Measurements from ENCODE around the gene PIK3R3. TPM values are rescaled to one million over a fixed set of nuclear protein-coding genes. Genes with fewer than 3 reads are reported as not detected.

Gene PIK3R3
- total RNA-seq, 1 experiment from 2014 or later: 36.3 TPM

GRCh38 chr1:46072975-46073374, 59.5 kb downstream of the PIK3R3 start:
- intact Hi-C loops (cut with micrococcal nuclease; ENCODE audit: unreplicated experiment): no loop called here
- POLR2A ChIA-PET: no interaction called here
- Histone ChIP-seq H3K4me3 (ENCODE audit: low read depth in 2 of 2, low read length in 2 of 2) (no peak overlapping the region), H3K27ac (ENCODE audit: low read length) (no peak overlapping the region), H3K27me3 (ENCODE audit: control insufficient read depth, insufficient read depth, low read length) (no peaks in the 10 kb centered on the region), H3K4me1 (ENCODE audit: control insufficient read depth, insufficient read depth, low read length) (no peaks in the 10 kb centered on the region), H3K9me3 (ENCODE audit: control insufficient read depth, insufficient read depth, low read depth, low read length) (no peaks in the 10 kb centered on the region), H3K36me3 (ENCODE audit: control insufficient read depth, insufficient read depth, low read length) (peaks cover 7% of the 10 kb centered on the region; the same call in 1 of the 2 replicates)
- no TSS peak for BruUV-seq (replicated peaks)
- DNase-seq (ENCODE audit: low read depth, low spot score) (no peak), ATAC-seq (no peak)
- in situ Hi-C loops (cut with HindIII; ENCODE audit: low pct_unique_long_range_greater_than_20kb, low sequenced_read_pairs): no loop called here
- TF ChIP-seq TCF7L2 (IDR thresholded peaks at IDR 0.05; ENCODE audit: low read depth, low read length) (no peak), POLR2AphosphoS5 (IDR thresholded peaks at IDR 0.05; ENCODE audit: low read depth, low read length) (no peak), SIN3A (IDR thresholded peaks at IDR 0.05; ENCODE audit: borderline replicate concordance, insufficient read depth, low read depth, low read length) (no peak)
- CTCF ChIA-PET: interaction anchor here (0.7 kb wide), 1 partner anchor 37 kb away, joined by 5 read pairs; no protein-coding TSS in a partner anchor

- no peak for ATAC-seq
- Histone ChIP-seq H3K4me1 (ENCODE audit: control insufficient read depth, insufficient read depth, low read length) (no peaks in the 10 kb centered on the region), H3K27me3 (ENCODE audit: control insufficient read depth, insufficient read depth, low read length) (no peaks in the 10 kb centered on the region), H3K9me3 (ENCODE audit: control insufficient read depth, insufficient read depth, low read depth, low read length) (no peaks in the 10 kb centered on the region), H3K4me3 (ENCODE audit: low read depth in 2 of 2, low read length in 2 of 2) (no peak overlapping the region), H3K27ac (ENCODE audit: low read length) (no peak overlapping the region), H3K36me3 (ENCODE audit: control insufficient read depth, insufficient read depth, low read length) (no peaks in the 10 kb centered on the region)
- no TSS peak for BruUV-seq (replicated peaks)
- ChIA-PET POLR2A (no interaction called here), CTCF (no interaction called here)
- in situ Hi-C loops (cut with HindIII; ENCODE audit: low pct_unique_long_range_greater_than_20kb, low sequenced_read_pairs): no loop called here
- no peak for DNase-seq (ENCODE audit: low read depth, low spot score)
- no peak for TF ChIP-seq REST (IDR thresholded peaks at IDR 0.05; ENCODE audit: insufficient read depth in 1 of 2, low read depth in 2 of 2, low read length in 1 of 2)
- TF ChIP-seq CTCF (IDR thresholded peaks at IDR 0.05): no peak
- TF ChIP-seq SIN3A (IDR thresholded peaks at IDR 0.05; ENCODE audit: borderline replicate concordance, insufficient read depth, low read depth, low read length): no peak
- no peak for TF ChIP-seq TCF7L2 (IDR thresholded peaks at IDR 0.05; ENCODE audit: low read depth, low read length)
- TF ChIP-seq POLR2AphosphoS5 (IDR thresholded peaks at IDR 0.05; ENCODE audit: low read depth, low read length): no peak
- intact Hi-C loops (cut with micrococcal nuclease; ENCODE audit: unreplicated experiment): no loop called here
These were observed 62.1 kb downstream of the PIK3R3 start for GRCh38 chr1:46070164-46070814.

- intact Hi-C loops (cut with micrococcal nuclease; ENCODE audit: unreplicated experiment) (no loop called here), in situ Hi-C loops (cut with HindIII; ENCODE audit: low pct_unique_long_range_greater_than_20kb, low sequenced_read_pairs) (no loop called here)
- Histone ChIP-seq H3K27ac (ENCODE audit: low read length) (no peak overlapping the region), H3K27me3 (ENCODE audit: control insufficient read depth, insufficient read depth, low read length) (no peaks in the 10 kb centered on the region), H3K4me1 (ENCODE audit: control insufficient read depth, insufficient read depth, low read length) (no peaks in the 10 kb centered on the region), H3K4me3 (ENCODE audit: low read depth in 2 of 2, low read length in 2 of 2) (no peak overlapping the region), H3K9me3 (ENCODE audit: control insufficient read depth, insufficient read depth, low read depth, low read length) (no peaks in the 10 kb centered on the region), H3K36me3 (ENCODE audit: control insufficient read depth, insufficient read depth, low read length) (no peaks in the 10 kb centered on the region)
- TF ChIP-seq CTCF (IDR thresholded peaks at IDR 0.05): no peak
- no peak for TF ChIP-seq REST (IDR thresholded peaks at IDR 0.05; ENCODE audit: insufficient read depth in 1 of 2, low read depth in 2 of 2, low read length in 1 of 2)
- TF ChIP-seq SIN3A (IDR thresholded peaks at IDR 0.05; ENCODE audit: borderline replicate concordance, insufficient read depth, low read depth, low read length): no peak
- no peak for TF ChIP-seq POLR2AphosphoS5 (IDR thresholded peaks at IDR 0.05; ENCODE audit: low read depth, low read length)
- no peak for TF ChIP-seq TCF7L2 (IDR thresholded peaks at IDR 0.05; ENCODE audit: low read depth, low read length)
- POLR2A ChIA-PET: no interaction called here
- CTCF ChIA-PET: no interaction called here
- BruUV-seq (replicated peaks): no TSS peak
- no peak for DNase-seq (ENCODE audit: low read depth, low spot score)
- ATAC-seq: no peak
These were observed 63.9 kb downstream of the PIK3R3 start for GRCh38 chr1:46068525-46068924.

All from Panc1 (cell line).